ENCODE measurements around the gene RASD1. TPM values are rescaled to one million over a fixed set of nuclear protein-coding genes. Genes with fewer than 3 reads are reported as not detected.
"Not testable (repeated sequence)": the region's sequence is repeated elsewhere in the genome, so short reads cannot be mapped to it uniquely, and the experiment has no call there.

The RASD1 gene
- total RNA-seq, 4 donors from 2014 or later, result 25.5 to 79.9 (median 40.6) TPM

DNA sequence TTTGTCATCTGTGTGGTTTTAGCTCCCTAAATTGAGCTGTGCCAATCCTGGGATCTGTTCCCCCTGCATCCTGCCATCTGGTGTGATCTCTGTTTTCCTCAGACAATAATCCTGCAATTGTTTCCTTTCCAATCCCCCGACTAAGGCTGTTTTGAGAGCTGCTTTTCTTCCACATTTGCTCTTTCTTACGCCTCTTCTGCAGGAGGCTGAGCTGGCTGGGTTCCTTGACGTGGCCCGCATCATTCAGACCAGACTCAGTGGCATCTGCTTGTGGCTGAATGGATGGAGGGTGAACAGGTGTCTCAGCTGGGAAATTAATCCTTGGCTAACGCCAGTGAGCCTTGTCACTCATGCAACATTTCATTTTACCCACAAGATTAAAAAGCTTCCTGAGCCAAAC lies 29.2 kb downstream of the RASD1 start:
- intact Hi-C loops (cut with DNase I; ENCODE audit: low total_unique reads), result no loop called here
- DNase-seq (ENCODE audit: low spot score in 2 of 2), result no peak
- TF ChIP-seq POLR2A (IDR thresholded peaks at IDR 0.05) (no peak), CTCF (IDR thresholded peaks at IDR 0.05) (no peak)
- 70 to 71% methylated on average over 5 of the region's 5 CpGs for WGBS, 2 donors
- H3K4me3 ChIP-seq (ENCODE audit: low read depth, poor library complexity, severe bottlenecking), result no peak overlapping the region

DNA sequence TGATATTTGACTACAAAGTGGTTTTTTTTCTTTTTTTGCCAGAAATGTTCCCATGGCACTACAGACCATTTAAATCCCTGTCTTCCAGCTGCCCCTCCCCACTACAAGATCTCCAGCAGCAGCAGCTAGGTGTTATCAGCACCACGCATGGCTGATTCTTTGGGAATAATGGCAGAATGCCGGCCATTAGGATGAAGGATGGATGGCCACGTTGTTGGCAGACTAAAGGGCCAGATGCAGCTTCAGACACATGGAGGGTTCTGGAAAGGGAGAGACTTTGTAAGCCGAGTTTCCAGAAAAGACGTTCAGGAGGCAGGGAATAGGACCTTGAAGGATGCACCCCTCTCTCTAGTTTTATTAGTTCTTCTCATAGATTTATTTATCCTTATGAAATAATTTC lies 29.7 kb downstream of the RASD1 start:
- 44 to 64% methylated on average over 5 of the region's 5 CpGs for WGBS, 2 donors
- intact Hi-C loops (cut with DNase I; ENCODE audit: low total_unique reads), result no loop called here
- DNase-seq (ENCODE audit: low spot score in 2 of 2), result no peak
- TF ChIP-seq CTCF (IDR thresholded peaks at IDR 0.05), result no peak
- TF ChIP-seq POLR2A (IDR thresholded peaks at IDR 0.05), result no peak
- no peak overlapping the region for H3K4me3 ChIP-seq (ENCODE audit: low read depth, poor library complexity, severe bottlenecking)

DNA sequence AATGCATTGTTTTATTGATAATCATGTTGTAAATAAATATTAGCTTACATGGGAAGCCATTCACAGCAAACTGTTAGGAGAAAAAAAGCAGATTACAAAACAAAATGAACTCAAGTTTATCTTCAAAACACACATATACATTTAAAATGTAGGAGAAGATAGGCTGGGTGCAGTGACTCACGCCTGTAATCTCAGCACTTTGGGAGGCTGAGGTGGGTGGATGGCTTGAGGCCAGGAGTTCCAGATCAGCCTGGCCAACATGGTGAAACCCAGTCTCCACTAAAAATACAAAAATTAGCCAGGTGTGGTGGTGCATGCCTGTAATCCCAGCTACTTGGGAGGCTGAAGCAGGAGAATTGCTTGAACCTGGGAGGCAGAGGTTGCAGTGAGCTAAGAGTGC lies 30.3 kb downstream of the RASD1 start:
- H3K4me3 ChIP-seq (ENCODE audit: low read depth, poor library complexity, severe bottlenecking); DNase-seq (ENCODE audit: low spot score in 2 of 2); intact Hi-C loops (cut with DNase I; ENCODE audit: low total_unique reads): not testable (repeated sequence)
- 31 to 63% methylated on average over 1 of the region's 1 CpG for WGBS, 2 donors

GRCh38 chr17:17463821-17464220 lies 32.4 kb downstream of the RASD1 start:
- 89 to 91% methylated on average over 6 of the region's 6 CpGs for WGBS, 2 donors
- DNase-seq (ENCODE audit: low spot score in 2 of 2), result no peak
- intact Hi-C loops (cut with DNase I; ENCODE audit: low total_unique reads), result no loop called here
- H3K4me3 ChIP-seq (ENCODE audit: low read depth, poor library complexity, severe bottlenecking), result no peak overlapping the region
- no peak for TF ChIP-seq CTCF (IDR thresholded peaks at IDR 0.05)
- TF ChIP-seq POLR2A (IDR thresholded peaks at IDR 0.05), result no peak

DNA sequence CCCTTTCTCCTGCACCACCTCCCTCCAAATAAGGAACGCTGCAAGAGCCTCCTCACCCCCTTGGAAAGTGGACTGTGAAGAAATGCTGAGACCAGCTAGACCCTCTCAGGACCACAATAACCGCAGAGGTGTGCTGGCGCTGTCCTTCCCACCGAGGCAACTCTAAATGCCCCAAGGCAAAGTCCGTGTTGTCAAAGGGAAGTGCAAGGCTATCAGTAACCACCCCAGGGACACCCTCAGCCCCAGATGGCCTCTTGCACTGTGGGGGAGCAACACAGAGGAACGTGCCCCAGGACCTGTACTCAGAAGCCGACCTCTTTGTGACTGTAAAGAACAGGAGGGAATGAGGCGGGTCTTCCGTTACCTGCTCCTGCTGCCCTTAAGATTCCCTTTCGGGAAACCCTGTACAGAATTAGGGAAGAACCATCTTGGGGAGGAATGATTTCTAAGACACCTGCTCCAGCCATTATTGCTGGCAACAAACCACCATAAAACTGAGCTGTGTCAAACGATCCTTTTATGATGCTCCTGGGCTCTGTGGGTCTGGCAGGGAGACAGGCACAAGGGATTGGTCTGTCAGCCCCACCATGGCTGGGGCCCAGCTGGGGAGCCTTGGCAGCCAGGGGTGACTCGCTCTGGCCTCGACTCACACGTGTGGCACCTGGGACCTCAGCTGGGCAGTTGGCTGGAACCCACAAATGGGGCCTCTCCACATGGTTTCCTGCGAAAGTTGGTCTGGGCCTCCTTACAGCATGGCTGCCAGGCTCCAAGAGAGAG lies 34.0 kb downstream of the RASD1 start:
- 69 to 77% methylated on average over 15 of the region's 15 CpGs for WGBS, 2 donors
- no peak for DNase-seq (ENCODE audit: low spot score in 2 of 2)
- TF ChIP-seq POLR2A (IDR thresholded peaks at IDR 0.05) (no peak), CTCF (IDR thresholded peaks at IDR 0.05) (no peak)
- intact Hi-C loops (cut with DNase I; ENCODE audit: low total_unique reads), result no loop called here
- H3K4me3 ChIP-seq (ENCODE audit: low read depth, poor library complexity, severe bottlenecking), result no peak overlapping the region

DNA sequence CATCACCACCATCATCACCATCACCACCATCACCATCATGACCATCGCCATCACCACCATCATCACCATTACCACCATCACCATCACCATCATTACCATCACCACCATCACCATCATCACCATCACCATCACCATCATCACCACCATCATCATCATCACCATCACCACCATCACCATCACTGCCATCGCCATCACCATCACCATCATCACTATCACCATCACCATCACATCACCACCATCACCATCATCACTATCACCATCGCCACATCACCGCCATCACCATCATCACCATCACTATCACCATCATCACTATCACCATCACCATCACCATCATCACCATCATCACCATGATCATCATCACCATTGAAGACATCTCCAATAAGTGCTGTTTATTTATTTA lies 36.2 kb downstream of the RASD1 start:
- H3K4me3 ChIP-seq (ENCODE audit: low read depth, poor library complexity, severe bottlenecking), result no peak overlapping the region
- 85 to 92% methylated on average over 4 of the region's 4 CpGs for WGBS, 2 donors
- intact Hi-C loops (cut with DNase I; ENCODE audit: low total_unique reads), result no loop called here
- no peak for DNase-seq (ENCODE audit: low spot score in 2 of 2)
- TF ChIP-seq CTCF (IDR thresholded peaks at IDR 0.05) (no peak), POLR2A (IDR thresholded peaks at IDR 0.05) (no peak)

Data from lower leg skin (tissue), 4 donors.